Psoas muscle (tissue), 8 donors: ENCODE results near the gene APOL3. TPM values are rescaled to one million over a fixed set of nuclear protein-coding genes. Genes with fewer than 3 reads are reported as not detected.

ENCODE experiments used
- ATAC-seq, 4 donors: fragments of 200-7000 bp; cut with Tn5 transposase; one replicate each; pipeline ENCODE4 v1.9.1; 2020; ENCODE audit warnings: moderate library complexity in 3 of 4, mild to moderate bottlenecking in 2 of 4
- DNase-seq, 2 donors: peaks; one replicate each; pipeline ENCODE4 v3.0.0-alpha.2; 2020
- H3K27ac ChIP-seq: fragments of 200-600 bp; one replicate; pipeline ENCODE4 v1.8.0; 2022
- H3K27me3 ChIP-seq, 3 donors: fragments of 200-600 bp in 1 of 3; one replicate each; pipeline versions ENCODE4 v1.6.1 to v1.8.0; 2013 to 2022; ENCODE audit warnings: low read length in 2 of 3, mild to moderate bottlenecking in 2 of 3, moderate library complexity in 1 of 3; ENCODE audit not compliant: insufficient read depth in 3 of 3
- H3K36me3 ChIP-seq, 2 donors: fragments of 200-600 bp in 1 of 2; one replicate each; pipeline versions ENCODE4 v1.6.1 to v1.8.0; 2013 to 2022; ENCODE audit warnings: low read depth in 1 of 2, mild to moderate bottlenecking in 1 of 2, moderate library complexity in 1 of 2; ENCODE audit not compliant: insufficient read depth in 1 of 2
- H3K4me1 ChIP-seq: fragments of 200-600 bp; one replicate; pipeline ENCODE4 v1.8.0; 2022
- H3K4me3 ChIP-seq: fragments of 200-600 bp; one replicate; pipeline ENCODE4 v1.8.0; 2022; ENCODE audit warnings: mild to moderate bottlenecking
- H3K9me3 ChIP-seq: fragments of 200-600 bp; one replicate; pipeline ENCODE4 v1.8.0; 2022
- WGBS, 3 donors: extraction: QIAGEN DNeasy Blood & Tissue Kit; methylation state at CpG; one replicate each; pipeline versions ENCODE4 v1.1.6 to v1.1.7; 2013; 5-methylcytosine and 5-hydroxymethylcytosine counted together
- intact Hi-C, 2 donors: fragments of 100-400 bp; cut with DNase I; formaldehyde crosslinking; loops; one replicate each; pipeline versions ENCODE4 v1.11.0 to v1.14.2; 2022
- polyA plus RNA-seq, 3 donors: library from polyadenylated mRNA; stranded (reverse); fragments of 200-250 nt; gene quantifications; one replicate each; pipeline ENCODE4 v1.2.3, GENCODE V29; 2013
- total RNA-seq, 4 donors: library from RNA; stranded (reverse); fragmentation: NEBNext Ultra II Directional in 2 of 4; extraction: Animal tissue kit (Norgen Biotek cat#: 25700) in 2 of 4; gene quantifications; one replicate each; pipeline versions ENCODE4 v1.2.1 to v1.2.4, GENCODE V29; 2021 to 2023
- TF ChIP-seq, protein P1 (sequence below): fragments of 200-600 bp; IDR thresholded peaks from one replicate; pipeline ENCODE4 v1.8.0; 2022; ENCODE audit warnings: antibody characterized with exemption
- donor health status: healthy with polysubstance abuse.
- donor health status: DM: no; HTN: no; CAD: no; lungs with moderate emphysema.
- donor health status: Bipolar disorder and iron deficiency.
- donor health status: healthy.
- donor health status: DM: yes; HTN: yes; CAD: no.
- donor health status: DM: no; HTN: no; CAD: no.
- donor health status: DM: no; HTN: no; CAD: no.
- donor health status: DM: yes; HTN: yes; CAD: no.

APOL3 gene
- total and polyA plus RNA-seq, 7 donors = 11.1 to 24.1 (median 15.3) TPM

DNA sequence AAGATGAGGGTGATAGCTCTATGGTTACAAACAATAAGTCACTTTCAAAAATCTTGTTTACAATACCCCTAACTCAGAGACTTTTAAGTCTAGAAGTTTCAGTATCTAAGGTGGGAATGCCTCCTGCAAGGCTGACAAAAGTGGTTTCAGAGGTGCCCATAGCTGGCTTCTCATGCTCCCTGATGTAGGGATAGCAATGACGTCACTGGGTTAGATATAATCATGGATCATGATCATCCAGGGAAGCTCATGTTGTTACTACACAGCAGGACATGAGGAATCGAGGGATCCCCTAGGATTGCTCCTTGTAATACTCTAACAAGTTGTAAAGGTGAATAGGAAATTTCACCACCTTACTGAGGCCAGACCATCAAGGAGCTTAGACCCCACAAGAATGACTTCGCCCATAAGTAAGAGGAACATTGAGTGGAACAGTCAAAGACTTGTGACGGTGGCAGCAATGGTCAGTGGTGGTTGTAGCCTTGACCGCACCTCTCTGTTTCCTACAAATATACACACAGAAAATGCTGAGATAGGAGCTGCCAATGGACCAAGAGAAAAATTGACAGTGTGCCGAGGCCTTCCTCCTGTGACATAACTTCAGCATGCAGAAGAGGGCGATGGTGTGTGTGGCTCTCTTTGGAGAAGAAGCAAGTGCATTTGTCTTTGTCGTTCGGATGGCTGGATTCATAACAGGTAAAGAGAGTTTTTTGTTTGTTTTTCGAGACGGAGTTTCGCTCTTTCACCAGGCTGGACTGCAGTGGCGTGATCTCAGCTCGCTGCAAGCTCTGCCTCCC is 25.5 kb upstream of the APOL3 start:
- Histone ChIP-seq H3K27ac (no peak overlapping the region), H3K36me3 (no peaks in the 10 kb centered on the region), H3K4me3 (no peak overlapping the region), H3K27me3 (no peaks in the 10 kb centered on the region), H3K9me3 (no peaks in the 10 kb centered on the region), H3K4me1 (peaks cover under 1% of the 10 kb centered on the region)
- ATAC-seq (no peak), DNase-seq (no peak)
- WGBS, 3 donors = 85 to 92% (median 89%) methylated on average over 14 of the region's 14 CpGs
- intact Hi-C loops = no loop called here
- TF ChIP-seq, protein P1, sequence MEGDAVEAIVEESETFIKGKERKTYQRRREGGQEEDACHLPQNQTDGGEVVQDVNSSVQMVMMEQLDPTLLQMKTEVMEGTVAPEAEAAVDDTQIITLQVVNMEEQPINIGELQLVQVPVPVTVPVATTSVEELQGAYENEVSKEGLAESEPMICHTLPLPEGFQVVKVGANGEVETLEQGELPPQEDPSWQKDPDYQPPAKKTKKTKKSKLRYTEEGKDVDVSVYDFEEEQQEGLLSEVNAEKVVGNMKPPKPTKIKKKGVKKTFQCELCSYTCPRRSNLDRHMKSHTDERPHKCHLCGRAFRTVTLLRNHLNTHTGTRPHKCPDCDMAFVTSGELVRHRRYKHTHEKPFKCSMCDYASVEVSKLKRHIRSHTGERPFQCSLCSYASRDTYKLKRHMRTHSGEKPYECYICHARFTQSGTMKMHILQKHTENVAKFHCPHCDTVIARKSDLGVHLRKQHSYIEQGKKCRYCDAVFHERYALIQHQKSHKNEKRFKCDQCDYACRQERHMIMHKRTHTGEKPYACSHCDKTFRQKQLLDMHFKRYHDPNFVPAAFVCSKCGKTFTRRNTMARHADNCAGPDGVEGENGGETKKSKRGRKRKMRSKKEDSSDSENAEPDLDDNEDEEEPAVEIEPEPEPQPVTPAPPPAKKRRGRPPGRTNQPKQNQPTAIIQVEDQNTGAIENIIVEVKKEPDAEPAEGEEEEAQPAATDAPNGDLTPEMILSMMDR = no peak

DNA sequence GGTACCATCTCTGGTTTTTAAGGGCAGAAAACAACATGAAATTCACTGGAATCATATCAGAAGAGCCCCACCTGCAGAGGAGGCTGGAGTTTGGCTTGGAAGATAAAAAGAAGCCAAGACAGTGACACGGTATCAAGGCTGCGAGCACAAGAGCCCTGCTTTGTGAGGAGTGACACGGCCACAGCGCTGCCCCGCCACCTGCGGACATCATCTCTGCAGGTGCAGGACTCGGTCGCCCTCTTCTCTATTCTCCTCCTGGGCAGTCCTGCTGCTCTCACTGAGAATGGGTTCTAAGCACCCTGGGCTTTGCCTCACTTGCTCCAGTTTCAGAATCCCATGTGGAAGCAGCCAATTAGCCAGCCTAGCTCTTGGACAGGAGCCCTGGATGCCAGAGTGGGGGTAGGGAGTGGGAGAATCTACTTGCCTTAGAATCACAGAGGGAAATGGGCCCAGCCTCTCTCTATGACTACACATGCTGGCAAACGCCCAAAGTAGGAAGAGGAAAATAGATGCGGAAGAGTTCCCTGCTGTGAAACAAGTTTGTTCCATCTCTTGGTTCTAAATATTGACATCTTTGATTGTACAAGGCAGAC is 24.0 kb upstream of the APOL3 start:
- Histone ChIP-seq H3K36me3 (no peaks in the 10 kb centered on the region), H3K27me3 (no peaks in the 10 kb centered on the region), H3K4me3 (no peak overlapping the region), H3K9me3 (no peaks in the 10 kb centered on the region), H3K27ac (no peak overlapping the region), H3K4me1 (no peaks in the 10 kb centered on the region)
- DNase-seq (no peak), ATAC-seq (no peak)
- TF ChIP-seq, protein P1 = no peak
- intact Hi-C loops = no loop called here
- 73 to 77% (median 74%) methylated on average over 10 of the region's 10 CpGs for WGBS, 3 donors

DNA sequence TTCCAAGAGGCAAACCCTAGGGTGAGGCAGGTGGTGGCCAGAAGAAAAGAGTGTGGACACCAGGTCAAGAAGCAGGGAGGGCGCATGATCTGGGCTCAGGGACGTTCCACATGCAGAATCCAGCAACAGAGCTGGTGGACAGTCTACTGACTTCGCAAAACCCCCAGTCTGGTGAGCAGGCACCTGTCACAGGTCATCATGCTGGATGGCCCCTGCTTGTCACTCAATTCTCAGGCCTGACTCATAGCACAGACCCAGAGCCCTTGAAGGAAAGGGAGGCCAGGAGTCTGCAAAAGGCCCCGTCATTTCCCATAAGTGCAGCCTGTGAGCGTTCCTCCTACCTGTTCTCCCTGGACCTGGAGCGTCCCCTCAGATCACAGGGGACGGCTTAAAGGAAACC is 22.9 kb upstream of the APOL3 start:
- TF ChIP-seq, protein P1 = no peak
- no peak overlapping the region for H3K27ac ChIP-seq
- no peaks in the 10 kb centered on the region for H3K9me3 ChIP-seq
- H3K36me3 ChIP-seq = no peaks in the 10 kb centered on the region
- intact Hi-C loops = no loop called here
- DNase-seq (no peak), ATAC-seq (peak in 2 of 4 donors; percentile 31 to 45)
- no peak overlapping the region for H3K4me3 ChIP-seq
- no peaks in the 10 kb centered on the region for H3K27me3 ChIP-seq
- 81 to 85% (median 81%) methylated on average over 7 of the region's 7 CpGs for WGBS, 3 donors
- H3K4me1 ChIP-seq = no peaks in the 10 kb centered on the region

DNA sequence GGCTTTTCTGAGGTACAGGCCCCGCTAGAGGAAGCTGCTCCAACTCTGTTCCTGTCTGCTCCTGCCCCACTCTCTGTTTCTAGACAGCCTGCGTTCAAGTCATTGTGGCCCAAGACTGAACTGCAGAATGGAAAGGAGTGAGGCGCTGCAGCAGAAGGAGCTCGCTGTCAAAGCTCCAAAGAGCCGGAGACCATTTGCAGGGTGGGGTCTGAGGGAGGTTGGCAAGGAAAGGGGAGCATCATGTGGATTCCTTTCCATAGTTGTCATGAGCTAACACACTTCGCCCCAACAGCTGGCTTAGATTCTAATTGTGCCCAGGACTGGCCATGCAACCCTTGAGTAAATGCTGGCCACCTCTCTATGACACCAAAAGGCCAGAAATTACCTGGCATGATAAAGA is 22.3 kb upstream of the APOL3 start:
- TF ChIP-seq, protein P1 = no peak
- DNase-seq (no peak), ATAC-seq (no peak)
- no peak overlapping the region for H3K27ac ChIP-seq
- intact Hi-C loops = no loop called here
- no peaks in the 10 kb centered on the region for H3K9me3 ChIP-seq
- H3K4me1 ChIP-seq = no peaks in the 10 kb centered on the region
- WGBS, 3 donors = 64 to 82% (median 75%) methylated on average over 6 of the region's 6 CpGs
- no peaks in the 10 kb centered on the region for H3K36me3 ChIP-seq
- no peak overlapping the region for H3K4me3 ChIP-seq
- no peaks in the 10 kb centered on the region for H3K27me3 ChIP-seq
